ENCODE results near the gene PPP3R1.

DNA sequence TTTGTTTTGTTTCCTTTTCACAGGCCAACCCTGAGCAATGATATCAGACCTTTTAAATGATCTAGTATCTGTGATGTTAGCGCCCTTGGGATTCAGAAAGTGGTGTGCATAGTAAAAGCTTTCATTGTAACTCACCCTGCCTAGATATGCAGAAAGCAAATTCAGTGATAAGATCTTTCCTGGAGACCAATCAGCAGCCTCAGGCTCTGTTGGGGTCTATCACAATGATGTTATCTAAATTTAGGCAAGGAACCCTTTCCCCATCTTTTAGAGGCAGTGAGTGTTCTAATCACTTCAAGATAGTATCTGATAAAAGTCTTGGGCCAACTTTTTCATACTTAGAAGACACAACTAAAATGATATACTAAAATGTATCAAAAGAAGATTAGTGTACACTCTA lies 118.2 kb downstream of the PPP3R1 start:
- TF ChIP-seq POLR2A (IDR thresholded peaks at IDR 0.05; ENCODE audit: low read length) (no peak), GATA1 (IDR thresholded peaks at IDR 0.05; ENCODE audit: low read depth, low read length) (no peak)
